Measurements from ENCODE around the gene ITGAE.

DNA sequence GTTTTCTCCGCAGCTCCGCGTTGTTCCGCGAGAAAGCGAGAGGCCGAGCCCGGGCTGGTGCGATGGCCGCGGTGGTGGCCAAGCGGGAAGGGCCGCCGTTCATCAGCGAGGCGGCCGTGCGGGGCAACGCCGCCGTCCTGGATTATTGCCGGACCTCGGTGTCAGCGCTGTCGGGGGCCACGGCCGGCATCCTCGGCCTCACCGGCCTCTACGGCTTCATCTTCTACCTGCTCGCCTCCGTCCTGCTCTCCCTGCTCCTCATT lies 132.0 kb downstream of the ITGAE start:
- TF ChIP-seq, protein P1, sequence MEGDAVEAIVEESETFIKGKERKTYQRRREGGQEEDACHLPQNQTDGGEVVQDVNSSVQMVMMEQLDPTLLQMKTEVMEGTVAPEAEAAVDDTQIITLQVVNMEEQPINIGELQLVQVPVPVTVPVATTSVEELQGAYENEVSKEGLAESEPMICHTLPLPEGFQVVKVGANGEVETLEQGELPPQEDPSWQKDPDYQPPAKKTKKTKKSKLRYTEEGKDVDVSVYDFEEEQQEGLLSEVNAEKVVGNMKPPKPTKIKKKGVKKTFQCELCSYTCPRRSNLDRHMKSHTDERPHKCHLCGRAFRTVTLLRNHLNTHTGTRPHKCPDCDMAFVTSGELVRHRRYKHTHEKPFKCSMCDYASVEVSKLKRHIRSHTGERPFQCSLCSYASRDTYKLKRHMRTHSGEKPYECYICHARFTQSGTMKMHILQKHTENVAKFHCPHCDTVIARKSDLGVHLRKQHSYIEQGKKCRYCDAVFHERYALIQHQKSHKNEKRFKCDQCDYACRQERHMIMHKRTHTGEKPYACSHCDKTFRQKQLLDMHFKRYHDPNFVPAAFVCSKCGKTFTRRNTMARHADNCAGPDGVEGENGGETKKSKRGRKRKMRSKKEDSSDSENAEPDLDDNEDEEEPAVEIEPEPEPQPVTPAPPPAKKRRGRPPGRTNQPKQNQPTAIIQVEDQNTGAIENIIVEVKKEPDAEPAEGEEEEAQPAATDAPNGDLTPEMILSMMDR (IDR thresholded peaks at IDR 0.05): no peak
- TF ChIP-seq POLR2A (IDR thresholded peaks at IDR 0.05) (no peak), POLR2AphosphoS5 (IDR thresholded peaks at IDR 0.05) (no peak)

Data from prostate gland (tissue), 2 donors.